Natural killer cell (primary cell): ENCODE results near the gene CDKN2AIP. TPM values are rescaled to one million over a fixed set of nuclear protein-coding genes. Genes with fewer than 3 reads are reported as not detected.

Experiments
- ATAC-seq, 3 donors: fragments of 150-1000 bp in 2 of 3; fragments of 200-7000 bp in 1 of 3; cut with Tn5 transposase; 1 replicate in 1 of 3; 2 replicates in 2 of 3; pipeline ENCODE4 v1.10.0; 2021; ENCODE audit warnings: mild to moderate bottlenecking in 2 of 3, moderate library complexity in 2 of 3
- DNase-seq, 2 donors: peaks; one replicate each; pipeline versions ENCODE4 v3.0.0 to v3.0.0-alpha.2; 2013 to 2021; ENCODE audit warnings: mixed read lengths in 1 of 2
- H3K27ac ChIP-seq: one replicate; pipeline ENCODE4 v1.5.1; 2013; ENCODE audit warnings: mild to moderate bottlenecking, low read length
- H3K27me3 ChIP-seq: one replicate; pipeline ENCODE4 v1.6.1; 2013; ENCODE audit warnings: low read length; ENCODE audit not compliant: control insufficient read depth, insufficient read depth
- H3K36me3 ChIP-seq: one replicate; pipeline ENCODE4 v1.6.1; 2013; ENCODE audit warnings: low read length; ENCODE audit not compliant: control insufficient read depth, insufficient read depth
- H3K4me1 ChIP-seq: one replicate; pipeline ENCODE4 v1.6.1; 2013; ENCODE audit warnings: low read length; ENCODE audit not compliant: control insufficient read depth, insufficient read depth
- H3K4me3 ChIP-seq: one replicate; pipeline ENCODE4 v1.5.1; 2013; ENCODE audit warnings: low read length
- H3K9me3 ChIP-seq: one replicate; pipeline ENCODE4 v1.6.1; 2013; ENCODE audit warnings: low read length; ENCODE audit not compliant: control insufficient read depth, insufficient read depth
- H3K27ac Mint-ChIP-seq, 2 donors: one replicate each; pipeline ENCODE4 v1.8.0; 2022; ENCODE audit warnings: mild to moderate bottlenecking in 2 of 2, mixed read lengths in 2 of 2, moderate library complexity in 1 of 2
- H3K27me3 Mint-ChIP-seq, 2 donors: one replicate each; pipeline ENCODE4 v1.8.0; 2022; ENCODE audit warnings: low read depth in 2 of 2, mixed read lengths in 2 of 2
- H3K36me3 Mint-ChIP-seq: one replicate; pipeline ENCODE4 v1.8.0; 2022; ENCODE audit warnings: mixed read lengths
- H3K4me1 Mint-ChIP-seq, 2 donors: one replicate each; pipeline ENCODE4 v1.8.0; 2022; ENCODE audit warnings: mixed read lengths in 2 of 2
- H3K4me3 Mint-ChIP-seq: one replicate; pipeline ENCODE4 v1.8.0; 2022; ENCODE audit warnings: mild to moderate bottlenecking, moderate library complexity, mixed read lengths
- H3K9me3 Mint-ChIP-seq, 2 donors: one replicate each; pipeline ENCODE4 v1.8.0; 2022; ENCODE audit warnings: mixed read lengths in 2 of 2
- WGBS: methylation state at CpG from one replicate; pipeline ENCODE4 v1.1.7; 2013; ENCODE audit warnings: missing lambda C conversion rate; ENCODE audit not compliant: insufficient coverage; 5-methylcytosine and 5-hydroxymethylcytosine counted together
- intact Hi-C: fragments of 100-400 bp; cut with micrococcal nuclease; formaldehyde crosslinking; loops from one replicate; pipeline ENCODE4 v1.14.2; 2022
- total RNA-seq, 4 donors: library from RNA; stranded (reverse); fragments of 120-200 nt in 1 of 4; gene quantifications; one replicate each; pipeline versions ENCODE4 v1.2.3 to v1.2.4, GENCODE V29; 2013 to 2022
- TF ChIP-seq, protein P1 (sequence below): fragments of 200-600 bp; IDR thresholded peaks from one replicate; pipeline ENCODE4 v1.8.0; 2022; ENCODE audit warnings: antibody characterized with exemption

CDKN2AIP gene
- total RNA-seq, 3 donors from 2014 or later (not counting 1 experiment from before 2014, with no cell fraction given) = 24.2 to 27.3 (median 25.7) TPM

DNA sequence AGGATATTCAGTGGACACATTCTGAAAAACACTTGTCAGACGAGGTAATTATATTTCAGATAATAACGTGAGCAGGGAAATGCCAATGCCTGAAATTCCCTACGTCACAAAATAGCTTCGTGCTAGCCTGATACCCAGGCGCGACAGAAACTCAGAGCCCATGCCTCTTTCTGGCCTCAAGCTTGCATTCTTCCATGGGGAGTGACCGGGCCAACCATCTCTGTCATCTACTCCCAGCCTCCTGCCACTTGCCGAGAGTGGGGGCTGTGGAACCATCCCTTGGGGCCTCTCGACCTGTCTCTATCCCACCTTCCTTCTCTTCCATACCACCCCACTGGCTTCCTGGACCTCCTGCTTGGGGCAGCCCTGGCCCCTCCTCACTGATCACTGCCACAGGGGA lies 34.5 kb upstream of the CDKN2AIP start:
- Mint-ChIP-seq H3K4me3 (no peak overlapping the region), H3K27ac (peak overlapping the region in 1 of 2 donors; percentile 31), H3K27me3 (no peaks in the 10 kb centered on the region), H3K4me1 (peaks cover 26 to 29% of the 10 kb centered on the region in 2 donors), H3K9me3 (no peaks in the 10 kb centered on the region), H3K36me3 (no peaks in the 10 kb centered on the region)
- DNase-seq (no peak), ATAC-seq (no peak)
- H3K4me3 ChIP-seq = no peak overlapping the region
- TF ChIP-seq, protein P1, sequence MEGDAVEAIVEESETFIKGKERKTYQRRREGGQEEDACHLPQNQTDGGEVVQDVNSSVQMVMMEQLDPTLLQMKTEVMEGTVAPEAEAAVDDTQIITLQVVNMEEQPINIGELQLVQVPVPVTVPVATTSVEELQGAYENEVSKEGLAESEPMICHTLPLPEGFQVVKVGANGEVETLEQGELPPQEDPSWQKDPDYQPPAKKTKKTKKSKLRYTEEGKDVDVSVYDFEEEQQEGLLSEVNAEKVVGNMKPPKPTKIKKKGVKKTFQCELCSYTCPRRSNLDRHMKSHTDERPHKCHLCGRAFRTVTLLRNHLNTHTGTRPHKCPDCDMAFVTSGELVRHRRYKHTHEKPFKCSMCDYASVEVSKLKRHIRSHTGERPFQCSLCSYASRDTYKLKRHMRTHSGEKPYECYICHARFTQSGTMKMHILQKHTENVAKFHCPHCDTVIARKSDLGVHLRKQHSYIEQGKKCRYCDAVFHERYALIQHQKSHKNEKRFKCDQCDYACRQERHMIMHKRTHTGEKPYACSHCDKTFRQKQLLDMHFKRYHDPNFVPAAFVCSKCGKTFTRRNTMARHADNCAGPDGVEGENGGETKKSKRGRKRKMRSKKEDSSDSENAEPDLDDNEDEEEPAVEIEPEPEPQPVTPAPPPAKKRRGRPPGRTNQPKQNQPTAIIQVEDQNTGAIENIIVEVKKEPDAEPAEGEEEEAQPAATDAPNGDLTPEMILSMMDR = no peak
- no peaks in the 10 kb centered on the region for H3K36me3 ChIP-seq
- 91% methylated on average over 9 of the region's 9 CpGs for WGBS
- intact Hi-C loops = loop anchor here (5.0 kb wide), 2 partner anchors 32 to 338 kb away; partner anchors contain the start of gene CDKN2AIP
- no peak overlapping the region for H3K27ac ChIP-seq
- no peaks in the 10 kb centered on the region for H3K27me3 ChIP-seq
- no peaks in the 10 kb centered on the region for H3K9me3 ChIP-seq
- H3K4me1 ChIP-seq = peaks cover 12% of the 10 kb centered on the region

DNA sequence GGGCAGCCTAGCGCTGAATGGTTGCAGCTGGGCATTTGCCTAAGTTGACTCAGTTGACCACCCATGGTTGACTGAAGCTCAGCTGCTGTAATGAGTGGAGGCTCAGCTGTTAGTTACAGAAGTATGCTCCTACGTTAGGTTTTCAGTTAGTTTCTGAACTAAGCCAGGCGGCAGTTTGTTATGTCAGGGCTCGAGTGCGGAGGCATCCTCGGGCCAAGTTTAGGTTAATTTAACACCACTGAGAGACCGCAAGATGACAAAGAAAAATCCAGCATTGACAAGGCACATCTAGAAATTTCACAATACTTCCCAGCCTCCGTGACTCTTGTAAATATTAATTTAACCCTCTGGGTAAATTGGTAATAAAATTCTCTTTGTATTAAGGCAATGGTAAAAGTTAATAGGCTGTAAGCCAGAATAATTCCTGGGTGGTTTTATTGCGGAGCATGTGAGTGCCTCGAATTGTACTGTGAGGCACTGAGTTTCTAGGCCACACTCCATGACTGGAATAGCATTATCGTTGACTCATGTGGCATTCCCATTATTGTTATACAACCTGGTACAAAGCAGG lies 33.1 kb upstream of the CDKN2AIP start:
- Histone ChIP-seq H3K27me3 (no peaks in the 10 kb centered on the region), H3K4me1 (peaks cover 12% of the 10 kb centered on the region), H3K27ac (no peak overlapping the region), H3K4me3 (no peak overlapping the region), H3K9me3 (no peaks in the 10 kb centered on the region), H3K36me3 (no peaks in the 10 kb centered on the region)
- no peak for ATAC-seq
- Mint-ChIP-seq H3K27ac (no peak overlapping the region), H3K4me1 (peaks cover 26 to 29% of the 10 kb centered on the region in 2 donors), H3K36me3 (no peaks in the 10 kb centered on the region), H3K9me3 (no peaks in the 10 kb centered on the region), H3K27me3 (no peaks in the 10 kb centered on the region), H3K4me3 (no peak overlapping the region)
- no peak for DNase-seq
- 81% methylated on average over 10 of the region's 11 CpGs for WGBS
- TF ChIP-seq, protein P1 = no peak
- intact Hi-C loops = no loop called here

DNA sequence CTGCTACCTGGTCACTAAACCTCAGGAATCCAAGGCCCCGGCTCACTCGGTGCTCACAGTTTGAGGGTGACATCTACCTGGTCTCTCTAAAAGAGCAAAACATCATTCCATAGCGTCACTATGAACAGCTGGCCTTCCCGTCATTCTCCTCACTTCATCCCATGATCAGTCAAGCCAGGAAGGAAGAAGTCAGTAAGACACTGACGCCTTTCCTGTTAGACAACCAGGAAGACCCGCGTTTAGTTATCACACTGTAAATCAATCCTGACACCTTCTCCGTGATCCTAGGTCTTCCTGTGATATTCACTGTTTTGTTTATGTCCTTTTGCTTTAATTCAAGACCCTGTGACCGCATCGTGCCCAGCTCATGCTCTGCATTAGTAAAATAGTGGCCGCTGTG lies 31.6 kb upstream of the CDKN2AIP start:
- Histone ChIP-seq H3K27ac (no peak overlapping the region), H3K4me3 (no peak overlapping the region), H3K27me3 (no peaks in the 10 kb centered on the region), H3K9me3 (no peaks in the 10 kb centered on the region), H3K36me3 (no peaks in the 10 kb centered on the region), H3K4me1 (peaks cover 8% of the 10 kb centered on the region)
- no peaks in the 10 kb centered on the region for H3K36me3 Mint-ChIP-seq
- peak overlapping the region; percentile 9 for H3K4me3 Mint-ChIP-seq
- TF ChIP-seq, protein P1 = no peak
- no peaks in the 10 kb centered on the region for H3K9me3 Mint-ChIP-seq
- intact Hi-C loops = no loop called here
- peak overlapping the region in 1 of 2 donors; percentile 69 for H3K27ac Mint-ChIP-seq
- WGBS = 79% methylated on average over 11 of the region's 11 CpGs
- ATAC-seq = no peak
- no peak for DNase-seq
- no peaks in the 10 kb centered on the region for H3K27me3 Mint-ChIP-seq
- H3K4me1 Mint-ChIP-seq = peaks cover 18 to 20% of the 10 kb centered on the region in 2 donors
